HAP-1 (cell line): ENCODE results near the gene ATP23.
A peak's percentile ranks its signal among the peaks of the same experiment; 100 is the strongest.

Experiments used
- DNase-seq, 2 experiments: peaks; one replicate each; pipeline ENCODE4 v3.0.0-alpha.2; 2016 to 2020; ENCODE audit warnings: low spot score in 2 of 2
- H3K27me3 ChIP-seq: fragments of 250-450 bp; sonication (Bioruptor Pico); 2 replicates; pipeline ENCODE4 v1.5.1; 2020; ENCODE audit warnings: low read depth, mild to moderate bottlenecking, moderate library complexity
- H3K36me3 ChIP-seq: fragments of 250-450 bp; sonication (Bioruptor Pico); replicated peaks from 2 replicates; pipeline ENCODE4 v1.5.1; 2020; ENCODE audit warnings: mild to moderate bottlenecking
- H3K4me1 ChIP-seq: fragments of 250-450 bp; sonication (Bioruptor Pico); 2 replicates; pipeline ENCODE4 v1.5.1; 2020; ENCODE audit warnings: mild to moderate bottlenecking
- H3K4me3 ChIP-seq: fragments of 250-450 bp; sonication (Bioruptor Pico); 2 replicates; pipeline ENCODE4 v1.5.1; 2020; ENCODE audit warnings: mild to moderate bottlenecking, moderate library complexity
- H3K9me3 ChIP-seq: fragments of 250-450 bp; sonication (Bioruptor Pico); 2 replicates; pipeline ENCODE4 v1.5.1; 2020; ENCODE audit warnings: mild to moderate bottlenecking, moderate library complexity
- in situ Hi-C: fragments of 300-500 bp; cut with MboI; formaldehyde crosslinking; loops from 3 replicates; pipeline ENCODE4 v1.14.3; 2020; ENCODE audit warnings: low sequenced_read_pairs, inconsistent platforms, mixed read lengths

Gene ATP23

DNA sequence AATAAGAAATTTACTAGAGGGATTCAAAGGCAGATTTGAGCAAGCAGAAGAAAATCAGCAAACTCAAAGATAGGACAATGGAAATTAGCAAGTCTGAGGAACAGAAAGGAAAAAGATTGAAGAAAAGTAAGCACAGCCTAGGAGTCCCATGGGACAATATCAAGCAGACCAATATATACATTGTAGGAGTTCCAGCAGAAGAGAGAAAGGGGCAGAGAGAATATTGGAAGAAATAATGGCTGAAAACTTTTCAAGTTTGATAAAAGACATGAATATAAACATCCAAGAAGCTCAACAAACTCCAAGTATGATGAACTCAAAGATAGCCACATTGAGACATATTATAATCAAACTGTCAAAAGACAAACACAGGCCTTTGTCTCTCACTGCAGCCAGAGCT is 25.2 kb downstream of the ATP23 start:
- H3K36me3 ChIP-seq: no peaks in the 10 kb centered on the region
- in situ Hi-C loops: no loop called here
- H3K4me1 ChIP-seq: no peaks in the 10 kb centered on the region
- no peaks in the 10 kb centered on the region; the same call in 1 of the 2 replicates for H3K27me3 ChIP-seq
- DNase-seq: no peak
- H3K9me3 ChIP-seq: no peaks in the 10 kb centered on the region
- no peak overlapping the region for H3K4me3 ChIP-seq

- H3K36me3 ChIP-seq: no peaks in the 10 kb centered on the region
- H3K4me3 ChIP-seq: no peak overlapping the region
- H3K27me3 ChIP-seq: no peaks in the 10 kb centered on the region; the same call in 1 of the 2 replicates
- in situ Hi-C loops: loop anchor here (25.0 kb wide), 1 partner anchor 1179 kb away; no protein-coding TSS in a partner anchor
- no peaks in the 10 kb centered on the region; the same call in 1 of the 2 replicates for H3K4me1 ChIP-seq
- no peaks in the 10 kb centered on the region for H3K9me3 ChIP-seq
- peak; percentile 28 to 61 for DNase-seq
Measured at GRCh38 chr12:57983146-57983857, 41.9 kb downstream of the ATP23 start.

DNA sequence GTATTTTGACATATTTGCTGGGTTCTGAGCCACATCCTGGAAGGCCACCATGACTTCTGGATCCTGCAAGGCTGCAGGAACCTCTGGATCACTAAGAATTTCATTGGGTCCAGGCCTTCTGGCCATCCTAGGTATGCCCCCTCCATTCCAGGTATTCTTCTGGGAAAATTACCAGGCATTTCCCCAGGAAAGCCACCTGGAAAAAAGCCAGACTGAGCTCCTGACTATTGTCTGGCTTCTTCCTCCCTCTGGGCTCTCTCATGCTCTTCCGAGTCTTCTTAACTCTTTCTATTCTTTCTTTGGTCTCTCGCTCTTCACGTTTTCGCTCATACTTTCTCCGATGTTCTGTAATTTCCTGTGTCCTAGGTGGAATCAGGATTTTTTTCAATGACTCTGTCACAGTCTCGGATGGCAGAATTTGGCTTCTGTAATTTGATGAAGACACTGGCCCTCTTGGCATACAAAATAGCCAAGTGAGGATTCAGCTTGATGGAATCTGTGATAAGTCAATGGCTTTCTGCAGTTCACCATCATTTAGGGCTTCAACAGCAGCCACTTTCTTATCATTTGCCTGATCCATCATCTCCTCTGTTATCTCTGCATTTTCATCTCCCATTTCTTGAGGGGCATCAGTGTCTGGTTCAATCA is 42.6 kb downstream of the ATP23 start:
- no peaks in the 10 kb centered on the region; the same call in 1 of the 2 replicates for H3K4me1 ChIP-seq
- in situ Hi-C loops: loop anchor here (25.0 kb wide), 1 partner anchor 1178 kb away; no protein-coding TSS in a partner anchor
- no peak for DNase-seq

GRCh38 chr12:57984629-57985151 is 43.3 kb downstream of the ATP23 start:
- H3K4me3 ChIP-seq: no peak overlapping the region
- no peaks in the 10 kb centered on the region for H3K9me3 ChIP-seq
- H3K27me3 ChIP-seq: no peaks in the 10 kb centered on the region; the same call in 1 of the 2 replicates
- in situ Hi-C loops: loop anchor here (25.0 kb wide), 1 partner anchor 1178 kb away; no protein-coding TSS in a partner anchor
- DNase-seq: no peak
- no peaks in the 10 kb centered on the region for H3K36me3 ChIP-seq
- no peaks in the 10 kb centered on the region; the same call in 1 of the 2 replicates for H3K4me1 ChIP-seq

More for the DNA sequence above, 42.6 kb downstream of the ATP23 start:
- Histone ChIP-seq H3K9me3 (no peaks in the 10 kb centered on the region), H3K27me3 (no peaks in the 10 kb centered on the region; the same call in 1 of the 2 replicates), H3K4me3 (no peak overlapping the region), H3K36me3 (no peaks in the 10 kb centered on the region)

- H3K36me3 ChIP-seq: no peaks in the 10 kb centered on the region
- no peak overlapping the region for H3K4me3 ChIP-seq
- DNase-seq: no peak
- in situ Hi-C loops: loop anchor here (25.0 kb wide), 1 partner anchor 1177 kb away; no protein-coding TSS in a partner anchor
- H3K27me3 ChIP-seq: no peaks in the 10 kb centered on the region; the same call in 1 of the 2 replicates
- H3K9me3 ChIP-seq: no peaks in the 10 kb centered on the region
- no peaks in the 10 kb centered on the region; the same call in 1 of the 2 replicates for H3K4me1 ChIP-seq
Measured at GRCh38 chr12:57985685-57986084, 44.3 kb downstream of the ATP23 start.

DNA sequence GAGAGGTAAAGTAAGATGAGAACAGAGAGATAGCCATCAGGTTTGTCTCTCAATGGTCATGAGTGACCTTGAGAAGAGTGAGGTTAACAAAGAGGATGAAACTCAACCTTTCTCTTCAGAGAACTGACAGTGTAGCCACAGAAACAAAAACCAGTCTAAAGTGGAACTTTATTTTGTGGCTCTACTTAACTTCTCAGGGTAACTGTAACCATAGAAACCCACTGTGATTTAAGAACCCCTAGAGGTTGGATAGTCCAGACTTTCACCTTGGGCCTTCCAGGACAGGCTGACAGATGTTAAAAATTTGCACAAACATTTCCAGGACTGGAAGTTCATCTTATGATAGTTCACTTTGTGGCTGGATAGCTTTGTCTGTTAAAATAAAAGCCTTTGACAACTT is 48.5 kb downstream of the ATP23 start:
- in situ Hi-C loops: loop anchor here (25.0 kb wide), 1 partner anchor 1172 kb away; no protein-coding TSS in a partner anchor

DNA sequence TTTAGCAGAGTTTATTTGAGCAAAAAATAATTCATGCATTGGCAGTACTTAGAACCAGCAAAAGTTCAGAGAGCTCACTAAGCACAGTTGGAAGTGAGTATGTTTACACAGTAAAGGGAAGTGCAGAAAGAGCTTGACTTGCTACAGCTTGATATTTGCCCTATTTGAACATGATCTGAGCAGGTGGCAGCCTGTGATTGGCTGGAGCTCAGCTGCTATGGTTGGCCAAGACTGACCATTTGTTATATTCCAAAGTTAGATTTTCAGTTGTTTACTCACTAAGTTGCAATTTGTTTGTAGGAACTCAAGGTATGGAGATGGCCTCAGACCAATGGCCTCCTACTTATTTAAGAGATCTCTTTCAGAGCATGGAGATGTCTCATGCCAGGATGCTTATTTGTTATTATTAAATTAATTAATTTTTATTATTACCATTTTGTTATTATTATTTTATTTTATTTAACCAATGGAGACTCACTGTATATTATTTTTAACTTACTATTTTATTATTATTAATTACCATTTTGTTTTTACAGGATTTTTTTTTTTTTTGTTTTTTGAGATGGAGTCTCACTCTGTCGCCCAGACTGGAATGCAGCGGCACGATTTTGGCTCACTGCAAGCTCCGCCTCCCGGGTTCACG is 49.0 kb downstream of the ATP23 start:
- in situ Hi-C loops: loop anchor here (25.0 kb wide), 1 partner anchor 1172 kb away; no protein-coding TSS in a partner anchor
- no peaks in the 10 kb centered on the region for H3K36me3 ChIP-seq
- H3K27me3 ChIP-seq: no peaks in the 10 kb centered on the region
- no peak for DNase-seq
- H3K4me1 ChIP-seq: no peaks in the 10 kb centered on the region
- H3K9me3 ChIP-seq: no peaks in the 10 kb centered on the region
- no peak overlapping the region for H3K4me3 ChIP-seq

More for the DNA sequence above, 48.5 kb downstream of the ATP23 start:
- Histone ChIP-seq H3K36me3 (no peaks in the 10 kb centered on the region), H3K9me3 (no peaks in the 10 kb centered on the region), H3K4me1 (no peaks in the 10 kb centered on the region), H3K27me3 (no peaks in the 10 kb centered on the region), H3K4me3 (no peak overlapping the region)
- DNase-seq: no peak

DNA sequence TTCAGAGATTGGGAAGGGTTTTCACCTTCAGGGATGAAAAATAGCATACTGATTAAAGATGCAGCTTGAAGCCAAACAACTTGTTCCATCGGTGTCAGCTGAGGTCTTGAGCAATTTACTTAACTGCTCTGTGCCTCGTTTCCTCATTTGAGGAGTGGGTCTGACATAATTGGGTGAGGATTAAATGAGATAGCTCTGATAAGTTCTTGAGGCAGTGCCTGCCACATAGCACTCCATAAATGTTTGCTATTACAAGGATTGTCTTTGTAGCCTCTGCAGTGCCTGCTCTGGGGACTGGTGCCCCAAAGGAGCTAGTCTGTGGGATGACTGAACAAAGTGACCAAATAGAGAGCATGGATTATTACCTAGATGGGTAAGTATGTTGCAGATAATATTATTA is 50.6 kb downstream of the ATP23 start:
- no peaks in the 10 kb centered on the region for H3K4me1 ChIP-seq
- H3K27me3 ChIP-seq: no peaks in the 10 kb centered on the region
- no peak overlapping the region for H3K4me3 ChIP-seq
- in situ Hi-C loops: loop anchor here (25.0 kb wide), 1 partner anchor 1170 kb away; no protein-coding TSS in a partner anchor
- H3K9me3 ChIP-seq: no peaks in the 10 kb centered on the region; the same call in 1 of the 2 replicates
- H3K36me3 ChIP-seq: no peaks in the 10 kb centered on the region
- DNase-seq: no peak

- in situ Hi-C loops: loop anchor here (25.0 kb wide), 1 partner anchor 1169 kb away; no protein-coding TSS in a partner anchor
- DNase-seq: no peak
- no peaks in the 10 kb centered on the region for H3K27me3 ChIP-seq
Measured at GRCh38 chr12:57993030-57993429, 51.7 kb downstream of the ATP23 start.

DNA sequence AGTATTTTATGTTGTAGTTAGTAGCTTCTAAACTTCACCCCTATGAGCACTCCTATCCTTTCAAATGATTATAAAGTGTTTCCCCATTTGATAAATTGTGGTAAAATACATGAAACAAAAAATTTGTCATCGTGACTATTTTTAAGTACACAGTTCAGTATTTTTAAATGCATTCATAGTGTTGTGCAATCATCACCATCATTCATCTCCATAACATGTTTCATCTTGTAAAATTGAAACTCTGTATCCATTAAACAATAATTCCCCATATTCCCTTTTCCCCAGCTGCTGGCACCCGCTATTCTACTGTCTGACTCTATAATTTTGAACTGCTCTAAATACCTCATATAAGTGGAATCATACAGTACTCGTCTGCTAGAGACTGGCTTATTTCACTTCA is 52.5 kb downstream of the ATP23 start:
- in situ Hi-C loops: loop anchor here (25.0 kb wide), 1 partner anchor 1168 kb away; no protein-coding TSS in a partner anchor
- Histone ChIP-seq H3K4me1 (no peaks in the 10 kb centered on the region), H3K36me3 (no peaks in the 10 kb centered on the region), H3K9me3 (no peaks in the 10 kb centered on the region; the same call in none of the 2 replicates), H3K27me3 (no peaks in the 10 kb centered on the region), H3K4me3 (no peak overlapping the region)
- no peak for DNase-seq

More at GRCh38 chr12:57993030-57993429, 51.7 kb downstream of the ATP23 start:
- Histone ChIP-seq H3K36me3 (no peaks in the 10 kb centered on the region), H3K4me1 (no peaks in the 10 kb centered on the region), H3K9me3 (no peaks in the 10 kb centered on the region; the same call in 1 of the 2 replicates), H3K4me3 (no peak overlapping the region)

DNA sequence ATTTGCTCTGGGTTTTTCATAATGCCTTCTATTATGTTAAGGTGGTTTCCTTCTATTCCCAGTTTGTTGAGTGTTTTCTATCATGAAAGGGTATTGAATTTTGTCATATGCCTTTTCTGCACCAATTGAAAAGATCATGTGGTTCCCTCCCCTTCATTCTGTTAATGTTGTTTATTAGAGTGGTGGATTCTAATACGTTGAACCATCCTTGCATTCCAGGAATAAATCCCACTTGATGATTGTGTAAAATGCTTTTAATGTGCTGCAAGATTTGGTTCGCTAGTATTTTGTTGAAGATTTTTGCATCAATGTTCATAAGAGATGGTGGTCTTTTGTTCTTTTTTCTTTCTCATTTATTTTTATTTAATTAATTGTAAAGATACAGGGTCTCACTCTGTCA is 55.2 kb downstream of the ATP23 start:
- Histone ChIP-seq H3K36me3 (no peaks in the 10 kb centered on the region), H3K4me3 (no peak overlapping the region), H3K27me3 (no peaks in the 10 kb centered on the region), H3K9me3 (peaks cover 2% of the 10 kb centered on the region), H3K4me1 (no peaks in the 10 kb centered on the region)
- in situ Hi-C loops: loop anchor here (25.0 kb wide), 1 partner anchor 1166 kb away; no protein-coding TSS in a partner anchor
- no peak for DNase-seq

GRCh38 chr12:57998251-57998650 is 56.9 kb downstream of the ATP23 start:
- in situ Hi-C loops: loop anchor here (25.0 kb wide), 1 partner anchor 1164 kb away; no protein-coding TSS in a partner anchor
- Histone ChIP-seq H3K4me3 (no peak overlapping the region), H3K4me1 (no peaks in the 10 kb centered on the region), H3K27me3 (no peaks in the 10 kb centered on the region), H3K36me3 (no peaks in the 10 kb centered on the region), H3K9me3 (peaks cover 2% of the 10 kb centered on the region)
- DNase-seq: no peak

- no peak for DNase-seq
- Histone ChIP-seq H3K9me3 (peaks cover 2% of the 10 kb centered on the region), H3K4me1 (no peaks in the 10 kb centered on the region), H3K27me3 (no peaks in the 10 kb centered on the region), H3K36me3 (no peaks in the 10 kb centered on the region), H3K4me3 (no peak overlapping the region)
- in situ Hi-C loops: no loop called here
Measured at GRCh38 chr12:58000499-58000898, 59.1 kb downstream of the ATP23 start.
